ENCODE measurements around the gene FUOM. TPM values are rescaled to one million over a fixed set of nuclear protein-coding genes. Genes with fewer than 3 reads are reported as not detected.

Gene FUOM
- total and polyA plus RNA-seq, 10 of the 15 experiments (the other 5 are each of a cell fraction or from before 2014, with no cell fraction given) = 1.8 to 41.7 (median 25.6) TPM

DNA sequence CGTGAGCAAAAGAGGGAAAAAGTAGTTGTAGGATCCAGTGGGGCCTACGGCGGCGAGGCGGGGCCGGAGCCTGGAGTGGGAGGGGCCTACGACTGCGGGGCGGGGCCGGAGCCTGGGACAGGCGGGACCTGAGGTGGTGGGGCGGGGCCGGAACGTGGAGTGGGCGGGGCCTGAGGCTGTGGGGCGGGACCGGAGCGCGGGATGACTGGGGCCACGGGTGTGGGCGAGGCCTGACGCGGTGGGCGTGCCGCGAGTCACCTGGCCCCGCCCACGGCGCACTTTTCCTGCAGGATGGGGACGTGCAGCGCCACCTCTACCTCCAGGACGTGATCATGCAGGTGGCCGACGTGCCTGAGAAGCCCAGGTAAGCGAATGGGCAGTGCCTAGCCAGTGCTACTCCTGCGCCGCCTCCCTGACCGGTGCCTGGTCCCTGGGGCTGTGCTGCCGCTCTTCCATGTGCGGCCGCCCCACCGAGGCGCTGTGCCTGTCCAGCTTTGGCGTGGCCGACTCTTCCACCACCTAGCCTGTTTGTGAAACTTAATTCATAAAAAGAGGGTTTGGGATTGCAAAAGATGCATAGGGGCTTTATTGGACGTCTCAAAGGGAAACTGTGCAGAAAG, 48.6 kb downstream of the FUOM start:
- peak; percentile 7; the same call in 1 of the 2 replicates for TF ChIP-seq CREB1 (IDR thresholded peaks at IDR 0.05; ENCODE audit: low read depth)
- TF ChIP-seq FOXM1 (IDR thresholded peaks at IDR 0.05; ENCODE audit: low read depth, low read length) = no peak
- TF ChIP-seq RELA (IDR thresholded peaks at IDR 0.05; ENCODE audit: borderline replicate concordance, partially characterized antibody) = no peak
- TF ChIP-seq SMAD5 (IDR thresholded peaks at IDR 0.05; ENCODE audit: low read depth) = no peak
- peak; percentile 14 for TF ChIP-seq KLF5 (IDR thresholded peaks at IDR 0.05; ENCODE audit: partially characterized antibody)
- TF ChIP-seq, protein P1, sequence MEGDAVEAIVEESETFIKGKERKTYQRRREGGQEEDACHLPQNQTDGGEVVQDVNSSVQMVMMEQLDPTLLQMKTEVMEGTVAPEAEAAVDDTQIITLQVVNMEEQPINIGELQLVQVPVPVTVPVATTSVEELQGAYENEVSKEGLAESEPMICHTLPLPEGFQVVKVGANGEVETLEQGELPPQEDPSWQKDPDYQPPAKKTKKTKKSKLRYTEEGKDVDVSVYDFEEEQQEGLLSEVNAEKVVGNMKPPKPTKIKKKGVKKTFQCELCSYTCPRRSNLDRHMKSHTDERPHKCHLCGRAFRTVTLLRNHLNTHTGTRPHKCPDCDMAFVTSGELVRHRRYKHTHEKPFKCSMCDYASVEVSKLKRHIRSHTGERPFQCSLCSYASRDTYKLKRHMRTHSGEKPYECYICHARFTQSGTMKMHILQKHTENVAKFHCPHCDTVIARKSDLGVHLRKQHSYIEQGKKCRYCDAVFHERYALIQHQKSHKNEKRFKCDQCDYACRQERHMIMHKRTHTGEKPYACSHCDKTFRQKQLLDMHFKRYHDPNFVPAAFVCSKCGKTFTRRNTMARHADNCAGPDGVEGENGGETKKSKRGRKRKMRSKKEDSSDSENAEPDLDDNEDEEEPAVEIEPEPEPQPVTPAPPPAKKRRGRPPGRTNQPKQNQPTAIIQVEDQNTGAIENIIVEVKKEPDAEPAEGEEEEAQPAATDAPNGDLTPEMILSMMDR (IDR thresholded peaks at IDR 0.05 in 2 of 3, conservative IDR thresholded peaks at IDR 0.05 in 1 of 3; ENCODE audit: control insufficient read depth in 2 of 3, extremely low read depth in 1 of 3, insufficient read depth in 1 of 3, low read depth in 3 of 3, low read length in 3 of 3) = no peak
- peak in 1 of 2 experiments; percentile 22; a peak in 1 of 3 replicates for TF ChIP-seq EGR1 (IDR thresholded peaks at IDR 0.05; ENCODE audit: borderline replicate concordance in 1 of 2, low read depth in 2 of 2, low read length in 2 of 2)
- peak; percentile 20 for TF ChIP-seq SP1 (IDR thresholded peaks at IDR 0.05; ENCODE audit: low read depth, low read length)
- TF ChIP-seq POLR2AphosphoS2 (IDR thresholded peaks at IDR 0.05; ENCODE audit: low read depth, low read length) = no peak
- TF ChIP-seq MXI1 (IDR thresholded peaks at IDR 0.05; ENCODE audit: low read depth, low read length) = no peak
- Histone ChIP-seq H3K27ac (ENCODE audit: control insufficient read depth, insufficient read depth) (peak overlapping the region; percentile 95), H3K4me2 (ENCODE audit: control insufficient read depth, insufficient read depth) (peak overlapping the region; percentile 56), H3K4me1 (ENCODE audit: control insufficient read depth, insufficient read depth, low read length) (peaks cover 19% of the 10 kb centered on the region), H3K9ac (ENCODE audit: control insufficient read depth, insufficient read depth, low read length) (peak overlapping the region; percentile 94), H2AFZ (ENCODE audit: control insufficient read depth, low read depth, low read length) (peak overlapping the region; percentile 79), H3K79me2 (ENCODE audit: control insufficient read depth, insufficient read depth, low read length) (peaks cover 32% of the 10 kb centered on the region), H3K4me3 (peak overlapping the region; percentile 95), H3K9me3 (replicated peaks; ENCODE audit: control insufficient read depth, insufficient read depth, low read length) (no peaks in the 10 kb centered on the region), H4K20me1 (ENCODE audit: control insufficient read depth, insufficient read depth) (no peaks in the 10 kb centered on the region; the same call in 1 of the 2 replicates), H3K27me3 (replicated peaks in 1 of 2; ENCODE audit: control insufficient read depth in 2 of 2, insufficient read depth in 2 of 2, low read length in 1 of 2) (no peaks in the 10 kb centered on the region), H3K36me3 (ENCODE audit: control insufficient read depth in 2 of 2, insufficient read depth in 2 of 2, low read length in 1 of 2) (peaks cover 0 to 8% of the 10 kb centered on the region in 2 experiments; a peak in 3 of 4 replicates)
- SMC1A ChIA-PET (ENCODE audit: uncharacterized antibody, unreplicated experiment) = no interaction called here
- BruUV-seq (replicated peaks) = no TSS peak
- ATAC-seq (peak; percentile 86), FAIRE-seq (peak; percentile 90), DNase-seq (ENCODE audit: low read depth, low spot score) (peak; percentile 39)
- POLR2A ChIA-PET = no interaction called here
- CTCF ChIA-PET = no interaction called here
- intact Hi-C loops (cut with micrococcal nuclease; ENCODE audit: unreplicated experiment) = loop anchor here (2.0 to 5.0 kb wide), 2 partner anchors 34 to 83 kb away; partner anchors contain the start of gene MTG1
- in situ Hi-C loops (cut with MboI) = loop anchor here (5.0 kb wide), 1 partner anchor 167 kb away; no protein-coding TSS in a partner anchor
- 60% methylated on average over 15 of the region's 46 CpGs for WGBS (ENCODE audit: insufficient coverage, insufficient replicate concordance, low lambda C conversion rate, missing lambda C conversion rate)
- RAD21 ChIA-PET (ENCODE audit: unreplicated experiment) = no interaction called here
